Memory B cell (primary cell): ENCODE results near the gene F12.

Experiments
- ATAC-seq: fragments of 150-1000 bp; cut with Tn5 transposase; 2 replicates; pipeline ENCODE4 v1.10.0; 2021; ENCODE audit warnings: low read depth, mild to moderate bottlenecking, moderate library complexity
- DNase-seq, 2 donors: peaks; one replicate each; pipeline ENCODE4 v3.0.0; 2022; ENCODE audit warnings: low spot score in 2 of 2
- H3K27ac Mint-ChIP-seq: one replicate; pipeline ENCODE4 v1.8.0; 2022; ENCODE audit warnings: mild to moderate bottlenecking, moderate library complexity, mixed read lengths
- H3K27me3 Mint-ChIP-seq: one replicate; pipeline ENCODE4 v1.8.0; 2022; ENCODE audit warnings: mixed read lengths
- H3K36me3 Mint-ChIP-seq: one replicate; pipeline ENCODE4 v1.8.0; 2022; ENCODE audit warnings: mild to moderate bottlenecking, mixed read lengths
- H3K4me1 Mint-ChIP-seq: one replicate; pipeline ENCODE4 v1.8.0; 2022; ENCODE audit warnings: mixed read lengths
- H3K4me3 Mint-ChIP-seq: one replicate; pipeline ENCODE4 v1.8.0; 2022; ENCODE audit warnings: mild to moderate bottlenecking, moderate library complexity, mixed read lengths
- H3K9me3 Mint-ChIP-seq: one replicate; pipeline ENCODE4 v1.8.0; 2022; ENCODE audit warnings: mixed read lengths

F12 gene

GRCh38 chr5:177409043-177409801 is at the start of gene F12:
Gene F12 (minus strand): TSS chr5:177409564. CDS start chr5:177409527, 37 bp downstream.
- H3K9me3 Mint-ChIP-seq, result no peaks in the 10 kb centered on the region
- peaks cover 22% of the 10 kb centered on the region for H3K4me1 Mint-ChIP-seq
- H3K36me3 Mint-ChIP-seq, result no peaks in the 10 kb centered on the region
- no peak for DNase-seq
- no peak within 1 kb of the TSS for H3K27ac Mint-ChIP-seq
- no peak for ATAC-seq
- H3K27me3 Mint-ChIP-seq, result no peaks in the 10 kb centered on the region
- no peak within 1 kb of the TSS for H3K4me3 Mint-ChIP-seq

GRCh38 chr5:177458912-177459350 is 49.6 kb upstream of the F12 start:
- Mint-ChIP-seq H3K36me3 (no peaks in the 10 kb centered on the region), H3K4me3 (no peak overlapping the region), H3K27me3 (no peaks in the 10 kb centered on the region), H3K4me1 (peaks cover 6% of the 10 kb centered on the region), H3K27ac (no peak overlapping the region), H3K9me3 (no peaks in the 10 kb centered on the region)
- ATAC-seq (no peak), DNase-seq (no peak)

- no peaks in the 10 kb centered on the region for H3K9me3 Mint-ChIP-seq
- H3K4me3 Mint-ChIP-seq, result no peak overlapping the region
- H3K27me3 Mint-ChIP-seq, result no peaks in the 10 kb centered on the region
- ATAC-seq, result no peak
- no peak for DNase-seq
- no peaks in the 10 kb centered on the region for H3K36me3 Mint-ChIP-seq
- H3K27ac Mint-ChIP-seq, result peak overlapping the region; percentile 45
- peaks cover 9% of the 10 kb centered on the region for H3K4me1 Mint-ChIP-seq
These were observed 48.7 kb upstream of the F12 start for GRCh38 chr5:177457852-177458681.

- no peak overlapping the region for H3K4me3 Mint-ChIP-seq
- no peaks in the 10 kb centered on the region for H3K9me3 Mint-ChIP-seq
- peak; percentile 16 for ATAC-seq
- H3K4me1 Mint-ChIP-seq, result peaks cover 9% of the 10 kb centered on the region
- no peaks in the 10 kb centered on the region for H3K36me3 Mint-ChIP-seq
- H3K27ac Mint-ChIP-seq, result peak overlapping the region; percentile 45
- H3K27me3 Mint-ChIP-seq, result no peaks in the 10 kb centered on the region
- peak in 1 of 2 donors; percentile 68 for DNase-seq
These were observed 47.9 kb upstream of the F12 start for GRCh38 chr5:177456976-177457851.

- Mint-ChIP-seq H3K27me3 (no peaks in the 10 kb centered on the region), H3K27ac (peak overlapping the region; percentile 98), H3K36me3 (no peaks in the 10 kb centered on the region), H3K9me3 (no peaks in the 10 kb centered on the region), H3K4me3 (peak overlapping the region; percentile 93), H3K4me1 (peaks cover 14% of the 10 kb centered on the region)
- DNase-seq (no peak), ATAC-seq (no peak)
These were observed 47.2 kb upstream of the F12 start for GRCh38 chr5:177456591-177456964.

GRCh38 chr5:177455661-177456590 is 46.6 kb upstream of the F12 start:
- H3K9me3 Mint-ChIP-seq, result no peaks in the 10 kb centered on the region
- H3K27ac Mint-ChIP-seq, result peak overlapping the region; percentile 98
- peak overlapping the region; percentile 93 for H3K4me3 Mint-ChIP-seq
- H3K4me1 Mint-ChIP-seq, result peaks cover 15% of the 10 kb centered on the region
- no peaks in the 10 kb centered on the region for H3K27me3 Mint-ChIP-seq
- ATAC-seq (peak; percentile 28), DNase-seq (peak; percentile 93 to 94)
- H3K36me3 Mint-ChIP-seq, result no peaks in the 10 kb centered on the region

GRCh38 chr5:177455036-177455660 is 45.8 kb upstream of the F12 start:
- DNase-seq (peak; percentile 97 to 99), ATAC-seq (peak; percentile 50)
- Mint-ChIP-seq H3K36me3 (no peaks in the 10 kb centered on the region), H3K27ac (peak overlapping the region; percentile 98), H3K4me3 (peak overlapping the region; percentile 93), H3K4me1 (peaks cover 18% of the 10 kb centered on the region), H3K9me3 (no peaks in the 10 kb centered on the region), H3K27me3 (no peaks in the 10 kb centered on the region)

GRCh38 chr5:177454397-177455035 is 45.2 kb upstream of the F12 start:
- no peaks in the 10 kb centered on the region for H3K9me3 Mint-ChIP-seq
- peak overlapping the region; percentile 93 for H3K4me3 Mint-ChIP-seq
- DNase-seq (peak; percentile 99), ATAC-seq (peak; percentile 46)
- H3K27ac Mint-ChIP-seq, result peak overlapping the region; percentile 98
- no peaks in the 10 kb centered on the region for H3K36me3 Mint-ChIP-seq
- peaks cover 18% of the 10 kb centered on the region for H3K4me1 Mint-ChIP-seq
- no peaks in the 10 kb centered on the region for H3K27me3 Mint-ChIP-seq

GRCh38 chr5:177453852-177454396 is 44.6 kb upstream of the F12 start:
- peak in 1 of 2 donors; percentile 67 for DNase-seq
- Mint-ChIP-seq H3K4me3 (peak overlapping the region; percentile 90), H3K27ac (peak overlapping the region; percentile 98), H3K27me3 (no peaks in the 10 kb centered on the region), H3K36me3 (no peaks in the 10 kb centered on the region), H3K9me3 (no peaks in the 10 kb centered on the region), H3K4me1 (peaks cover 18% of the 10 kb centered on the region)
- peak; percentile 25 for ATAC-seq

GRCh38 chr5:177452688-177453638 is 43.6 kb upstream of the F12 start:
- peaks cover 25% of the 10 kb centered on the region for H3K4me1 Mint-ChIP-seq
- ATAC-seq, result no peak

GRCh38 chr5:177450667-177451424 is 41.5 kb upstream of the F12 start:
- no peaks in the 10 kb centered on the region for H3K9me3 Mint-ChIP-seq
- DNase-seq (no peak), ATAC-seq (no peak)
- no peak overlapping the region for H3K4me3 Mint-ChIP-seq
- no peaks in the 10 kb centered on the region for H3K36me3 Mint-ChIP-seq
- peaks cover 26% of the 10 kb centered on the region for H3K4me1 Mint-ChIP-seq
- H3K27ac Mint-ChIP-seq, result peak overlapping the region; percentile 35
- H3K27me3 Mint-ChIP-seq, result no peaks in the 10 kb centered on the region

More at GRCh38 chr5:177452688-177453638, 43.6 kb upstream of the F12 start:
- H3K27me3 Mint-ChIP-seq, result no peaks in the 10 kb centered on the region
- no peak for DNase-seq
- H3K36me3 Mint-ChIP-seq, result no peaks in the 10 kb centered on the region
- H3K9me3 Mint-ChIP-seq, result no peaks in the 10 kb centered on the region
- H3K27ac Mint-ChIP-seq, result peak overlapping the region; percentile 98
- no peak overlapping the region for H3K4me3 Mint-ChIP-seq
